Measurements from ENCODE around the gene PIK3CD.

GRCh38 chr1:9649769-9650168, 1.8 kb upstream of the PIK3CD start:
- TF ChIP-seq POLR2A (IDR thresholded peaks at IDR 0.05; ENCODE audit: low read depth, low read length) (no peak), TAF1 (IDR thresholded peaks at IDR 0.05; ENCODE audit: borderline replicate concordance, low read depth, low read length) (no peak), POLR2AphosphoS5 (IDR thresholded peaks at IDR 0.05; ENCODE audit: low read depth, low read length) (no peak)

All from GM12892 (cell line).